ENCODE measurements around the gene FOXN1. TPM values are rescaled to one million over a fixed set of nuclear protein-coding genes. Genes with fewer than 3 reads are reported as not detected.

Gene FOXN1
- total RNA-seq, 1 experiment from 2014 or later: 0.48 TPM

DNA sequence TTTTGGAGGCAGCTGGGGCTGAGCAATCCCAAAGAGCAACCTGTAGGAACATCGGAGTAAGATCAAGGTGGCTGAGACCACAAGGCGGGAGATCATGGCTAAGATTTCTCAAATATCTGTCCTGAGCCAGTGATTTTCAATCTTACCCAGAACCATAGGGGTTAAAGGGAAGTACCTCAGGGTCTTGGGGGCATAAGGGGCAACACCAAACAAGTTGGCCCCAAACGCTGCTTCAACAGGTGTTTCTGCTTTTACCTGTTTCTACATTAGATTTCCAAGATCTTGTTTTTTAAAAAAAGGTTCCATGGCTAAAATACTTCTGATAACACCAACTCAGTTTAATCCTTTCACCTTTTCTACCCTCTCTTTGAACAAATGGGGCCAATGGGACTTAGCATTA lies 48.9 kb downstream of the FOXN1 start:
- ChIA-PET CTCF (no interaction called here), POLR2A (no interaction called here)
- peaks cover 4% of the 10 kb centered on the region; the same call in 1 of the 2 replicates for H3K36me3 ChIP-seq (ENCODE audit: control insufficient read depth, insufficient read depth, low read length)
- no peak overlapping the region for H3K4me3 ChIP-seq (ENCODE audit: low read depth, low read length)
- Mint-ChIP-seq H3K27me3 (ENCODE audit: insufficient read depth, unreplicated experiment) (no peaks in the 10 kb centered on the region), H3K36me3 (ENCODE audit: insufficient read depth, unreplicated experiment) (peaks cover 64% of the 10 kb centered on the region), H3K27ac (ENCODE audit: unreplicated experiment) (no peak overlapping the region), H3K4me1 (ENCODE audit: low read depth, unreplicated experiment) (peaks cover 25% of the 10 kb centered on the region), H3K4me3 (ENCODE audit: unreplicated experiment) (no peak overlapping the region), H3K9me3 (ENCODE audit: unreplicated experiment) (no peaks in the 10 kb centered on the region)
- peaks cover 23% of the 10 kb centered on the region for H3K4me1 ChIP-seq
- TF ChIP-seq, protein P1, sequence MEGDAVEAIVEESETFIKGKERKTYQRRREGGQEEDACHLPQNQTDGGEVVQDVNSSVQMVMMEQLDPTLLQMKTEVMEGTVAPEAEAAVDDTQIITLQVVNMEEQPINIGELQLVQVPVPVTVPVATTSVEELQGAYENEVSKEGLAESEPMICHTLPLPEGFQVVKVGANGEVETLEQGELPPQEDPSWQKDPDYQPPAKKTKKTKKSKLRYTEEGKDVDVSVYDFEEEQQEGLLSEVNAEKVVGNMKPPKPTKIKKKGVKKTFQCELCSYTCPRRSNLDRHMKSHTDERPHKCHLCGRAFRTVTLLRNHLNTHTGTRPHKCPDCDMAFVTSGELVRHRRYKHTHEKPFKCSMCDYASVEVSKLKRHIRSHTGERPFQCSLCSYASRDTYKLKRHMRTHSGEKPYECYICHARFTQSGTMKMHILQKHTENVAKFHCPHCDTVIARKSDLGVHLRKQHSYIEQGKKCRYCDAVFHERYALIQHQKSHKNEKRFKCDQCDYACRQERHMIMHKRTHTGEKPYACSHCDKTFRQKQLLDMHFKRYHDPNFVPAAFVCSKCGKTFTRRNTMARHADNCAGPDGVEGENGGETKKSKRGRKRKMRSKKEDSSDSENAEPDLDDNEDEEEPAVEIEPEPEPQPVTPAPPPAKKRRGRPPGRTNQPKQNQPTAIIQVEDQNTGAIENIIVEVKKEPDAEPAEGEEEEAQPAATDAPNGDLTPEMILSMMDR (IDR thresholded peaks at IDR 0.05; ENCODE audit: insufficient read depth in 1 of 2, low read depth in 1 of 2, low read length in 1 of 2, severe bottlenecking in 1 of 2, unreplicated experiment in 1 of 2): no peak
- DNase-seq: no peak
- no peaks in the 10 kb centered on the region for H3K27me3 ChIP-seq (replicated peaks; ENCODE audit: control insufficient read depth, insufficient read depth, low read length)
- intact Hi-C loops (cut with micrococcal nuclease; ENCODE audit: unreplicated experiment): no loop called here
- BruUV-seq (replicated peaks): no TSS peak
- H3K9me3 ChIP-seq: no peaks in the 10 kb centered on the region

DNA sequence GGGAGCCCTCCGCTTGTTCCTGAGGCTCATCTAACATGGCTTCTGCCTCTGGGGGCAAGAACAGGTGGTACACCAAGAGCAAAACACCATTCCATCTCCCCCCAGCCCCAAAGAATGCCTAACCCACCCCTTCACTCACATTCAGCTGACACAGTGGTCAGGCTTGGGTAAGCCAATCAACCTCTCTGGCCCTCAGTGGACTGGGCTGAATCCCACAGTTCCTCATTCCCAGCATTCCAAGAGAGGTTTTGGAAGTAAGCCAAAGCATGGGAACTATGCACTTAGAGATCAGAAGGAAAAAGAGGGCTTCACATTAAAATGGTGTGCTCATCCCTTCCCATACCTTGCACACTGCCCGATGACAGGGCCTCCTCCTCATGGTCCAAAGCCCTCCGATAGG lies 57.3 kb downstream of the FOXN1 start:
- TF ChIP-seq, protein P1 (IDR thresholded peaks at IDR 0.05; ENCODE audit: insufficient read depth in 1 of 2, low read depth in 1 of 2, low read length in 1 of 2, severe bottlenecking in 1 of 2, unreplicated experiment in 1 of 2): no peak
- ChIA-PET POLR2A (no interaction called here), CTCF (no interaction called here)
- intact Hi-C loops (cut with micrococcal nuclease; ENCODE audit: unreplicated experiment): no loop called here
- Mint-ChIP-seq H3K27me3 (ENCODE audit: insufficient read depth, unreplicated experiment) (no peaks in the 10 kb centered on the region), H3K36me3 (ENCODE audit: insufficient read depth, unreplicated experiment) (peaks cover 51% of the 10 kb centered on the region), H3K27ac (ENCODE audit: unreplicated experiment) (peak overlapping the region; percentile 64), H3K4me3 (ENCODE audit: unreplicated experiment) (no peak overlapping the region), H3K9me3 (ENCODE audit: unreplicated experiment) (no peaks in the 10 kb centered on the region), H3K4me1 (ENCODE audit: low read depth, unreplicated experiment) (peaks cover 10% of the 10 kb centered on the region)
- no peak overlapping the region for H3K4me3 ChIP-seq (ENCODE audit: low read depth, low read length)
- H3K27me3 ChIP-seq (replicated peaks; ENCODE audit: control insufficient read depth, insufficient read depth, low read length): no peaks in the 10 kb centered on the region
- DNase-seq: peak in 1 of 2 experiments; percentile 46
- no peaks in the 10 kb centered on the region for H3K9me3 ChIP-seq
- peaks cover 4% of the 10 kb centered on the region for H3K36me3 ChIP-seq (ENCODE audit: control insufficient read depth, insufficient read depth, low read length)
- peaks cover 9% of the 10 kb centered on the region for H3K4me1 ChIP-seq
- BruUV-seq (replicated peaks): no TSS peak

DNA sequence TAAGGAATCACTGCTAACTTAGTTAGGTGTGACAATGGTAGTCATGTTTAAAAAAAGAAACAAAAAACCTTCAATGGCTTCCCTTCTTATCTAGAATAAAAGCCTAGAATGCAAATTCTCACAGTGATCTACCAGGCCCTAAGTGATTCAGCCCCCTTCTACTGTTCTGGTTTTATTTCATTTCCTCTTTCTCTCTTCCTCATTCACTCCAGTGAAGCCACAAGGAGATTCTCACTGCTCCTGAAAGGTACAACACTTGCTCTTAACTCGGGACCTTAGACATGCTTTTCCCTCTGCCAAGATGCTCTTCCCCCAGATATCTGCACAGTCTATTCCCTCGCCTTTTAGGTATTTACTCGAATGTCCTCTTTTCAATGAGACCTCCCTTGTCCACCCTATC lies 61.5 kb downstream of the FOXN1 start:
- no TSS peak for BruUV-seq (replicated peaks)
- no peak overlapping the region for H3K4me3 Mint-ChIP-seq (ENCODE audit: unreplicated experiment)
- H3K4me1 ChIP-seq: peaks cover 25% of the 10 kb centered on the region
- no peaks in the 10 kb centered on the region for H3K27me3 Mint-ChIP-seq (ENCODE audit: insufficient read depth, unreplicated experiment)
- TF ChIP-seq, protein P1 (IDR thresholded peaks at IDR 0.05; ENCODE audit: insufficient read depth in 1 of 2, low read depth in 1 of 2, low read length in 1 of 2, severe bottlenecking in 1 of 2, unreplicated experiment in 1 of 2): no peak
- peaks cover 16% of the 10 kb centered on the region for H3K4me1 Mint-ChIP-seq (ENCODE audit: low read depth, unreplicated experiment)
- H3K4me3 ChIP-seq (ENCODE audit: low read depth, low read length): no peak overlapping the region
- H3K9me3 Mint-ChIP-seq (ENCODE audit: unreplicated experiment): no peaks in the 10 kb centered on the region
- DNase-seq: no peak
- H3K27ac Mint-ChIP-seq (ENCODE audit: unreplicated experiment): no peak overlapping the region
- H3K9me3 ChIP-seq: no peaks in the 10 kb centered on the region
- CTCF ChIA-PET: no interaction called here
- no peaks in the 10 kb centered on the region; the same call in 1 of the 2 replicates for H3K36me3 ChIP-seq (ENCODE audit: control insufficient read depth, insufficient read depth, low read length)
- POLR2A ChIA-PET: no interaction called here
- peaks cover 32% of the 10 kb centered on the region for H3K36me3 Mint-ChIP-seq (ENCODE audit: insufficient read depth, unreplicated experiment)
- intact Hi-C loops (cut with micrococcal nuclease; ENCODE audit: unreplicated experiment): no loop called here
- no peaks in the 10 kb centered on the region for H3K27me3 ChIP-seq (replicated peaks; ENCODE audit: control insufficient read depth, insufficient read depth, low read length)
